H1 (cell line): Measurements from ENCODE around the gene ATP6V0D1. TPM values are rescaled to one million over a fixed set of nuclear protein-coding genes. Genes with fewer than 3 reads are reported as not detected.

ENCODE experiments used
- BCL11A ChIP-seq, 2 experiments: IDR thresholded peaks; one replicate each; pipeline ENCODE4 v1.6.1; 2011; ENCODE audit warnings: low read depth in 2 of 2, low read length in 2 of 2, mild to moderate bottlenecking in 2 of 2
- CEBPB ChIP-seq: IDR thresholded peaks from 2 replicates; pipeline ENCODE4 v1.6.1; 2012; ENCODE audit warnings: low read depth, low read length
- CREB1 ChIP-seq: IDR thresholded peaks from 2 replicates; pipeline ENCODE4 v1.6.1; 2012; ENCODE audit warnings: inconsistent platforms
- GTF2F1 ChIP-seq: IDR thresholded peaks from 2 replicates; pipeline ENCODE4 v1.6.1; 2012; ENCODE audit warnings: low read depth, low read length, improper control_type of control experiment, borderline replicate concordance
- TCF12 ChIP-seq: IDR thresholded peaks from 2 replicates; pipeline ENCODE4 v1.6.1; 2011; ENCODE audit warnings: low read depth, mild to moderate bottlenecking, low read length
- polyA plus RNA-seq, 7 experiments: library from polyadenylated mRNA; depleted of rRNA in 3 of 7; stranded (reverse) in 5 of 7; unstranded in 2 of 7; fragments of >200 nt in 5 of 7; fragments of 200-250 nt in 2 of 7; gene quantifications; 1 replicate in 5 of 7; 2 replicates in 1 of 7; 4 replicates in 1 of 7; pipeline versions ENCODE4 v1.2.1 to v1.2.3, GENCODE V29; 2011 to 2013; ENCODE audit warnings: missing spikeins in 2 of 7, mixed read lengths in 2 of 7
- total RNA-seq: library from RNA; stranded (reverse); fragmentation: NEBNext Ultra II Directional; extraction: Animal tissue kit (Norgen Biotek cat#: 25700); gene quantifications from 2 replicates; pipeline ENCODE4 v1.2.1, GENCODE V29; 2021
- TF ChIP-seq, protein P1 (sequence below): IDR thresholded peaks from 2 replicates; pipeline ENCODE4 v1.6.1; 2011; ENCODE audit warnings: low read length, improper control_type of control experiment
- TF ChIP-seq, protein P2 (sequence below): IDR thresholded peaks from 2 replicates; pipeline ENCODE4 v1.6.1; 2012; ENCODE audit warnings: inconsistent platforms

Gene ATP6V0D1
- total and polyA plus RNA-seq, 2 of the 8 experiments (the other 6 are each of a cell fraction or from before 2014, with no cell fraction given): 47.3 to 134 TPM

DNA sequence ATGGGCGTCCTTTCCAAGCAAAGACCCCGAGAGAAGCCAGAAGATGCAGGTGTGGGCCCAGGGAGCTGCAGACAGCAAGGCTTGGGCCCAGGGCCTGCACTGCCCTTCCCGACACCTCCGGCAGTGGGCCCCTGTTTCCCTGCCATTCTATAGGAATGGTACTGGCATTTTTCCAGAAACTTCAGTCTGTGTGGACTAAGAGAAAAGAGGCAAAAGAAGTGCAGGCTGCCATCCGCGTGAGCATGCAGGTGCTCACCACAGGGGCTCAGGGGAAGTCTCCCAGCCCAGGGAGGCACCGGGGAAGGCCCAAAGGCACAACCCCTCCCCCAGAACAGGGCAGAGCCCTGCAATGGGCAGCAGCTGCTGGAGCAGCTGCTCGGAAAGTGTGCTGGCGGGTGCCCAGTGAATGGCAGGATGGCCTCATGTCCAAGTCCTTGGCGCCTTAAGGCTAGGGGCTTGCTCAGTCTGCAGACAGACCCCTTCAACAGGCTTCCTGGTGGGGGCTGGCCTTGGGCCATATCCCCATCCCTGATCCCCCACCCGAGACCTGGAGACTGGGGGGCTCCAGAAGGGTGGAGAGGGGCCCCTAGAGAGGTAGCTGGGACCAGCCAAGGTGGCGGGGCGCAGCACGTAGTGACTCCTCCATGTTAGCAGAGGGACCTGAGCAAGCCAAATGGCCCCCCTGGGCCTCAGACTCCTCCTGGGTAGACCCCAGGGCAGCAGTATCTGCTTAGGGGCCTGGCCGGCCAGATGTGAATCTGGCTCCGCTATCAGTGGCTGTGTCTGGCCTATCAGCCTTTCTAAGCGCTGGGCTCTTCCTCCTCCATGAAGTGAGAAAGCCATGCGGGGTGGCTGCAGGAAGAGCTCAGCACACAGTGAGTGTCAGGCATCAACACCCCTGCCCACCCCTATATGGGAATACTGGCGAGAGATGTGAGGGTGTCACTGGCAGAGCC, 80.9 kb downstream of the ATP6V0D1 start (continued):
- TF ChIP-seq, protein P1, sequence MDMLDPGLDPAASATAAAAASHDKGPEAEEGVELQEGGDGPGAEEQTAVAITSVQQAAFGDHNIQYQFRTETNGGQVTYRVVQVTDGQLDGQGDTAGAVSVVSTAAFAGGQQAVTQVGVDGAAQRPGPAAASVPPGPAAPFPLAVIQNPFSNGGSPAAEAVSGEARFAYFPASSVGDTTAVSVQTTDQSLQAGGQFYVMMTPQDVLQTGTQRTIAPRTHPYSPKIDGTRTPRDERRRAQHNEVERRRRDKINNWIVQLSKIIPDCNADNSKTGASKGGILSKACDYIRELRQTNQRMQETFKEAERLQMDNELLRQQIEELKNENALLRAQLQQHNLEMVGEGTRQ: no peak
- TF ChIP-seq, protein P2, sequence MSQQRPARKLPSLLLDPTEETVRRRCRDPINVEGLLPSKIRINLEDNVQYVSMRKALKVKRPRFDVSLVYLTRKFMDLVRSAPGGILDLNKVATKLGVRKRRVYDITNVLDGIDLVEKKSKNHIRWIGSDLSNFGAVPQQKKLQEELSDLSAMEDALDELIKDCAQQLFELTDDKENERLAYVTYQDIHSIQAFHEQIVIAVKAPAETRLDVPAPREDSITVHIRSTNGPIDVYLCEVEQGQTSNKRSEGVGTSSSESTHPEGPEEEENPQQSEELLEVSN: no peak
- no peak for TF ChIP-seq TCF12
- no peak for TF ChIP-seq CREB1
- no peak for TF ChIP-seq BCL11A (IDR thresholded peaks at IDR 0.05; ENCODE audit: low read depth in 2 of 2, low read length in 2 of 2)
- no peak for TF ChIP-seq CEBPB
- no peak for TF ChIP-seq GTF2F1
- TF ChIP-seq, all 59 proteins: peak for 0
